ENCODE measurements around the gene HTRA3.

- TF ChIP-seq CTCF (conservative IDR thresholded peaks at IDR 0.05; ENCODE audit: low read depth, low read length) (no peak), EZH2 (IDR thresholded peaks at IDR 0.05; ENCODE audit: borderline replicate concordance, low read depth, low read length, poor library complexity, severe bottlenecking) (no peak)
These were observed 64.3 kb downstream of the HTRA3 start for GRCh38 chr4:8333726-8334460.
